Activated CD8-positive, alpha-beta memory T cell treated with anti-CD3 and anti-CD28 coated beads, Interleukin-2, amount 50 U/mL, for 24 hours (primary cell): ENCODE measurements around the gene SMLR1.

Source experiments
- DNase-seq: peaks from one replicate; pipeline ENCODE4 v3.0.0-alpha.2; 2020; ENCODE audit errors: extremely low read depth

The SMLR1 gene

GRCh38 chr6:130824978-130825694 is 2.1 kb upstream of the SMLR1 start:
- DNase-seq = no peak

GRCh38 chr6:130825772-130826441 is 1.3 kb upstream of the SMLR1 start:
- DNase-seq = no peak

DNA sequence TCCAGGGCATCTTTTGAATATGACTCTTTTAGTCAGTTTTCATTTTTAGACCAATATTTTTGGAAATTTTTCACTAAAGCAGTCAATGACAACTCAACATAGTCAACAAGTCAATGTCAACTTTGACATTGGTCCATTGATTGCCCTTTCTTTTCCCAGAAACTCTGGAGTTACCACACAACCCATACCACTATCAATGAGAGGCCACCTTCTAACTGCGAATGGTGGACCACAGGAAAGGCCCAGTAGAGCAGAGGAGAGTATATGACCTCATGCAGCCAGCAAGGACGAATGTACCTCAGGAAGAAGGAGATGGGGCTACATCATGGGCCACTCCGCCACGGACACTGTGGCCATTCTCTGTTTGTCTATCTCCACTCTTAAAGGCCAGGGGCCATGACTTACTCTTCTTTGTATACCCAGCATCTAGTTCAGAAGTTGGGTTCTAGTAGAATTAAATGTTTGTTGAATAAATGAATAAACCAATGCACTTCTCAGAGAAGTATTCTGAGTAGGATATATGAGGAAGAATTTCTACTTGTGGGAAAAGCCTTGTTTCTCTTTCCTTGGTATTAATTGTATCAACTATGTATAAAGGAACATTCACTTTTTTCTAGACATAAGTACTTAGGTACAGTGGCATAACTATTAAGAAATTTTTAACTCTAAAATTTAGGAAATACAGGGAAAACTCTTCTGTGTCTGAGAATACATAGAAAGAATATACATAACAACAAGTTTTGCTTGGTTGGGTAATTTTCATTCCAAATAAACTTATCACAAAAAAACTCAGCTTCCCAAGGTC is 562 bp upstream of the SMLR1 start:
- DNase-seq = no peak

GRCh38 chr6:130829333-130829910 is 2.2 kb downstream of the SMLR1 start:
- DNase-seq = no peak

DNA sequence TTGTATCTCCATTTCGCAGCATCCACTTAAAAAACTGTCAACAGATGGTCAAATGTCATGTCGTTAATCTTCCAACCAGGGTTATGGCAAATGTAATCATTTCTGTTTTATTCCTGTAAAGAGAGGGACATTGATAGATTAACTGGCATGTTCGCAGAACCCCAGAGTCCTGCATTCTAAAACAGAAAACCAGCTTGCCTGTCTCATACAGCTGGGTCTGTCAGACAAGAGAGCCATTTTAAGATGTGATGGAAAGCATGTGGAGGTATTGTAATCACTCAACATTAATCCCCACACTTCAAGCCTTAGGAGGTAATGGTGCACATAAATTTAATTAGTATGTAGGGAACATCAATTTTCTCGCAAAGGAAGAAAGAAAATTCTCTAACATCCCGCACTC is 4.4 kb downstream of the SMLR1 start:
- no peak for DNase-seq

GRCh38 chr6:130833569-130833968 is 6.4 kb downstream of the SMLR1 start:
- DNase-seq = no peak

GRCh38 chr6:130834482-130835251 is 7.5 kb downstream of the SMLR1 start:
- DNase-seq = no peak

DNA sequence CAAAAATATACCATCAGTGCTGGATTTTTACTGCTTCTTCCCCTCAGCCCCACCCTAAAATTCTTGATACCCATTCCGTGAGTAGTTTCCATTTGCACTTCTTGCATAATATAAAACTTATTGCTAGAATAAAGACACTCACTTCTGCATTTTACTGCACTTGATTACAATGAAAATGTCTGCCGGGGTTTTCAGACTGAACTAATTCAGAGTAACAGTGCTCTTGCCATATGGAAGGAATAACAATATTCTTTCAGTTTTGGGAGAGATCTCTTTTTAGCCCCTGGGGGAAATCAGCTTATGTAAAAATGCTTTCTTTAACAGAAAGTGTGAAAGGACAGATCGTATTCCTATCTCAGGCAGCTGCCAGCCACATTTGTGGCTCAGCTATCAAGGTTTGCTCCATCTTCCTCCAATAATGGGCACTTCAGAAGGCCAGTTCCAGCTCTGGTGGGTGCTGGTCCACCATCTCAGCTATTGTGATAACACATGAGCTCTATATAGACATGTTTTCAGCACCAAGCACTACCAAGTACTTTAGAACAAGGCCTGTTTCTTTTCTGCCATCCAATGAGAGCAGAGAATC is 8.9 kb downstream of the SMLR1 start:
- DNase-seq = no peak

- no peak for DNase-seq
These were observed 9.9 kb downstream of the SMLR1 start for GRCh38 chr6:130837067-130837466.

GRCh38 chr6:130838250-130838860 is 11.1 kb downstream of the SMLR1 start:
- DNase-seq = no peak

DNA sequence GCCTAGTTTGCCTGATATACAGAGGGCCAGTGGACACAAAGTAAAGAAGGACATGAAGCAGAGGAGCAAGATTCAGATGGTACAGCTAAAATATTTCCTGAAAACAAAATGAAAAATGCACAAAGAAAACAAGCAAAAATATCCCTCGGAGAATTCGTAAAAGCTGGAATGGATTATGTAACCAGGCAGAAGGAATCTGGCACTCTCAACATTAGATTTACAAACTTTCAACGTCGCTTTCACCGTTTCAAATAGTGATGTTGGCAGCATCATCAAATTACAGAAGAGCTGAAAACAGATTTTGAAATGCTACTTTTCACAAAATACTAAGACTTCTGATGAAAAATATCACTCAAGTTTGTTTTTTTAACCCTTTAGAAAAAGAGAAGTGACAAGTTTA is 11.7 kb downstream of the SMLR1 start:
- no peak for DNase-seq

DNA sequence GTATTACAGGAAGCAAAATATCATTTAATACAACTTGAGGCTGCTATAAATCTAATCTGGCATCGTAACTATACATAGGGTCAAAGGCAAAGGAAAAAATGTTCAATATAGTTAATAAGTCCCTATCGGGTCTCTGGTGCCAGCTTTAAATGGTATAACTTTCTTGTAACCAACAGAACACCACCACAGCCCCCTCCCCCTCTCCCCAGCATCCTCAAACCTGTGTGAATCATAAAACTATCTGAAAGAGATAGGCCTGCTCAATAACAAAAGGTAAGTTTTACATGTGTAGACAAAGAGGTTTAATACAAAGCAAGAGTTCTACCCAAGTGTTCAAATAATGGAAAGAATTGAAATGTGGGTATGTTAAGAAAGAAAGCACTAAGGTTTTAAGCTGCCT is 12.2 kb downstream of the SMLR1 start:
- DNase-seq = no peak

DNA sequence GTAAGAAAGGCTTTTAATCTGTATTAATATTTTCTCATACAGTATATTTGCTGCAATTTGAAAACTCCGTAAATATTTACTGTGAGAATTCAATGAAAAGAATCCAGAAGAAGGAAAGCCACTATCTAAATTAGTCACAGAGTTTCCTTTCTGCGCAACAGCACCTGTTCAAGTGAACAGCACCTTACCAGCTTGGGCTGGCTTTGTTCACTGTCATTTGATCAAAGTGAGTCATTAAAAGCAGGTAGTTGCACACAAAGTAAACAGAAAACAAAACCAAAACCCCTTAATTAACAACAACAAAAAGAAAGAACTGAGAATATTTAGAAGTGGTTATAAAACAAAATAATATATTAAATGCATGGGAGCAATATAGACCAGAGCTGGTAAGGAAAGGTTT is 12.8 kb downstream of the SMLR1 start:
- DNase-seq = no peak

- DNase-seq = no peak
These were observed 14.0 kb downstream of the SMLR1 start for GRCh38 chr6:130841128-130841728.

- DNase-seq = no peak
These were observed 16.5 kb downstream of the SMLR1 start for GRCh38 chr6:130843575-130844320.

DNA sequence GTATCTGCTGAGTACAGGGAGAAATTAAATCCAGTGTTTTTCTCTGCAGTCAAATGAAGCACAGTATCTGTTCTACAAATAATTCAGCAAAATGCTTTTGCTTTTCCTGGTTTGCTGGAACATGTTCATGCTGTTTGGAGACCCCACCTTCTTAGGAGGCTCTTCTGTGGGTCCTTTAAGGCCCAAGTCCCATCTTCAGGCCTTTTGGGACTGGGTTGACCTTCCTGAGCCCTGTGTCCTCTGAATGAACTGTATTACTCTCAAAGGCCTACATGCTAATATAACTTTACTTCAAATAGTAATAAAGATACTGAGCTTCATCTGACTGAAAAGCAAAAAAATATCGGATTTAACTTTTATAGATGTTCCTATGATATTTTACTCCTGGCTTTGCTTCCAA is 19.3 kb downstream of the SMLR1 start:
- no peak for DNase-seq

- DNase-seq = no peak
These were observed 20.1 kb downstream of the SMLR1 start for GRCh38 chr6:130847001-130847910.

DNA sequence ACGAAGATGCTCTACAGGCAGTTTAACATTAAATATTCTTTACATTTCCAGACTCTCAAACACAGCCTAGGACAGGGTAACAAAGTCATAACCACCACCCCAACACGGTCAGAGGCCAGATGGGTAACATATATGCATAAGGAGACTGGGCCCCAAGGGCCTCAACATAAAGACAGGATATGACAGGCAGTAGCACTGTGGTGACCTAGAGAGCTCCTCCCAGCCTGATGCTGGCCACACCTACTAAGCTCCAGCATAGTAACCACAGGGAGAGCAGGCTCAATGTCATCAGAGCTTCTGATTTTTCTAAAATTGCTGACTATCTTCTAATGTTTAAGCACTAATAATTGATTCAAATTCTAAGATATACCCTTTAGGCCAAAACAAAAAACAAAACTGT is 21.7 kb downstream of the SMLR1 start:
- DNase-seq = no peak

DNA sequence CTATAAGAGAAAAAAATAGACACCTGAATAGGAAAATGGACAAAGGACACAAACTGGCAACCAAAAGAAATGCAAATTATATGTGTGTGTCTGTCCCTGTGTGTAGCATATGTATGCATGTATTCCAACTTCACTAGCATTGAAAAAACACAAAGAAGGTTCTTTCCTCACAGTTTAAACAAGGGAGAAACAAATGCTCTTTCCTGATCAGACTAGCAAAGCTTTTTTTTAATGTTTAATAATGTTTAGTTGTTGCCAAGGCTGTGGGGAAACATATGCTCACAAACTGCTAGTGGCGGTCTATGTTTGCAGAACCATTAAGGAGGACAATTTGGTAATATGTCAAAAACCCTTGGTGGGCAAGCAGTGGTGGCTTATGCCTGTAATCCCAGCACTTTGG is 22.4 kb downstream of the SMLR1 start:
- DNase-seq = no peak
